ENCODE results near the gene ADIRF.

DNA sequence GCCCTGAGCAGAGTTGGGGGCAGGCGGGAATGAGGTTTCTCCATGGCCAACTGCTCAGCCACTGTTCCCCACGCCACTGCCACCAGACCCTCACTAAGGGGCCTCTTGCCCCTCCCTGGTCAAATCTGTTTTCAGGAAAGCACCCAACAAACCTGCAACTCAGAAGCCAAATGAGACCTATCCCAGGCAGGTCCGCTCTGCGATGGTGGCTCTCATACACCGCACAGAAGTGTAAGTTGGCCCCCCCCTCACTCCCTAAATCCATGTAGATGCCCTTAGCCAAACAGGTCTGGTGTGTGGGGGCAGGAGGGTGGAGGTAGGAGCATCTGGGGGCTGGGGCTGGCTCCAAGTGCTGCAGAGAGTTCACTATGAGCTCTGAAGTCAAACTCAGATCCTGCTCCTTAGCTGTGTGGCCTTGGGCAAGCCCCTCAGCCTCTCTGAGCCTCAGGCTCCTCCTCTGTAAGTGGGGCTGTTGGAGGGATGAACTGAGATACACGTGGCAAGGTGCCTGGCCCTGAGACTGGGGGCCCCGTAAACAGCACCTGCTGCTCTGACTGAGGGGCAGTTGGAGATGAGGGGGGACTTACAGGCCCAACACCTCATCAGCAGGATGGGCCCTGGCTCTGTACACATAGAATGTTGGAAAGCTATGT, 12.0 kb upstream of the ADIRF start:
- TF ChIP-seq POLR2A (IDR thresholded peaks at IDR 0.05) = no peak
- TF ChIP-seq, protein P1, sequence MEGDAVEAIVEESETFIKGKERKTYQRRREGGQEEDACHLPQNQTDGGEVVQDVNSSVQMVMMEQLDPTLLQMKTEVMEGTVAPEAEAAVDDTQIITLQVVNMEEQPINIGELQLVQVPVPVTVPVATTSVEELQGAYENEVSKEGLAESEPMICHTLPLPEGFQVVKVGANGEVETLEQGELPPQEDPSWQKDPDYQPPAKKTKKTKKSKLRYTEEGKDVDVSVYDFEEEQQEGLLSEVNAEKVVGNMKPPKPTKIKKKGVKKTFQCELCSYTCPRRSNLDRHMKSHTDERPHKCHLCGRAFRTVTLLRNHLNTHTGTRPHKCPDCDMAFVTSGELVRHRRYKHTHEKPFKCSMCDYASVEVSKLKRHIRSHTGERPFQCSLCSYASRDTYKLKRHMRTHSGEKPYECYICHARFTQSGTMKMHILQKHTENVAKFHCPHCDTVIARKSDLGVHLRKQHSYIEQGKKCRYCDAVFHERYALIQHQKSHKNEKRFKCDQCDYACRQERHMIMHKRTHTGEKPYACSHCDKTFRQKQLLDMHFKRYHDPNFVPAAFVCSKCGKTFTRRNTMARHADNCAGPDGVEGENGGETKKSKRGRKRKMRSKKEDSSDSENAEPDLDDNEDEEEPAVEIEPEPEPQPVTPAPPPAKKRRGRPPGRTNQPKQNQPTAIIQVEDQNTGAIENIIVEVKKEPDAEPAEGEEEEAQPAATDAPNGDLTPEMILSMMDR (IDR thresholded peaks at IDR 0.05) = no peak
- no peak for TF ChIP-seq EP300 (IDR thresholded peaks at IDR 0.05)

Data from sigmoid colon (tissue), 4 donors.